CD14-positive monocyte (primary cell): Measurements from ENCODE around the gene PLD1. TPM values are rescaled to one million over a fixed set of nuclear protein-coding genes. Genes with fewer than 3 reads are reported as not detected.
A peak's percentile ranks its signal among the peaks of the same experiment; 100 is the strongest.

Experiments
- DNase-seq, 3 donors: peaks; one replicate each; pipeline ENCODE4 v3.0.0-alpha.2; 2011 to 2022
- H2AFZ ChIP-seq: 2 replicates; pipeline ENCODE4 v1.6.0; 2012; ENCODE audit warnings: mild to moderate bottlenecking, low read depth, low read length, inconsistent platforms; ENCODE audit not compliant: insufficient read depth, poor library complexity, severe bottlenecking
- H3K27ac ChIP-seq, 2 donors: 1 replicate in 1 of 2; 2 replicates in 1 of 2; pipeline ENCODE4 v1.5.1; 2012 to 2013; ENCODE audit warnings: low read length in 2 of 2, control low read depth in 1 of 2, inconsistent platforms in 1 of 2, low read depth in 1 of 2, mild to moderate bottlenecking in 1 of 2
- H3K27me3 ChIP-seq, 2 donors: one replicate each; pipeline versions ENCODE4 v1.6.0 to v1.6.1; 2011 to 2013; ENCODE audit warnings: low read length in 2 of 2; ENCODE audit not compliant: control insufficient read depth in 2 of 2, insufficient read depth in 2 of 2
- H3K36me3 ChIP-seq, 2 donors: replicated peaks in 1 of 2; 1 replicate in 1 of 2; 2 replicates in 1 of 2; pipeline versions ENCODE4 v1.5.1 to v1.6.1; 2012 to 2013; ENCODE audit warnings: low read length in 2 of 2, control low read depth in 1 of 2, inconsistent platforms in 1 of 2, mild to moderate bottlenecking in 1 of 2; ENCODE audit not compliant: insufficient read depth in 2 of 2, control insufficient read depth in 1 of 2
- H3K4me1 ChIP-seq, 2 donors: 1 replicate in 1 of 2; 2 replicates in 1 of 2; pipeline versions ENCODE4 v1.5.1 to v1.6.1; 2012 to 2013; ENCODE audit warnings: low read length in 2 of 2, control low read depth in 1 of 2, inconsistent platforms in 1 of 2, mild to moderate bottlenecking in 1 of 2, moderate library complexity in 1 of 2; ENCODE audit not compliant: insufficient read depth in 2 of 2, control insufficient read depth in 1 of 2
- H3K4me2 ChIP-seq: replicated peaks from 2 replicates; pipeline ENCODE3; 2012; ENCODE audit warnings: low read length, moderate library complexity, mild to moderate bottlenecking; ENCODE audit not compliant: poor library complexity, severe bottlenecking; ENCODE audit errors: extremely low read depth
- H3K4me3 ChIP-seq, 3 experiments: fragments of 200-600 bp in 1 of 3; sonication (generic) in 1 of 3; replicated peaks in 1 of 3; 1 replicate in 2 of 3; 2 replicates in 1 of 3; pipeline ENCODE4 v1.5.1; 2011 to 2013; ENCODE audit warnings: low read length in 3 of 3, mild to moderate bottlenecking in 3 of 3, control low read depth in 2 of 3, low read depth in 2 of 3, inconsistent platforms in 1 of 3, moderate library complexity in 1 of 3
- H3K79me2 ChIP-seq: 2 replicates; pipeline ENCODE4 v1.6.0; 2012; ENCODE audit warnings: mild to moderate bottlenecking, control low read depth, inconsistent platforms, low read length, moderate library complexity; ENCODE audit not compliant: insufficient read depth
- H3K9ac ChIP-seq: 2 replicates; pipeline ENCODE4 v1.6.0; 2017; ENCODE audit warnings: low read length, mild to moderate bottlenecking; ENCODE audit not compliant: insufficient read depth, poor library complexity, severe bottlenecking
- H3K9me3 ChIP-seq, 2 donors: replicated peaks in 1 of 2; 1 replicate in 1 of 2; 2 replicates in 1 of 2; pipeline versions ENCODE4 v1.5.1 to v1.6.1; 2012 to 2013; ENCODE audit warnings: low read length in 2 of 2, control low read depth in 1 of 2; ENCODE audit not compliant: control insufficient read depth in 1 of 2, insufficient read depth in 1 of 2
- H4K20me1 ChIP-seq: 2 replicates; pipeline ENCODE4 v1.6.0; 2012; ENCODE audit warnings: mild to moderate bottlenecking, low read length, control low read depth, moderate library complexity; ENCODE audit not compliant: insufficient read depth
- H3K27ac Mint-ChIP-seq, 7 donors: one replicate each; pipeline ENCODE4 v1.8.0; 2020; ENCODE audit warnings: mild to moderate bottlenecking in 7 of 7, mixed read lengths in 7 of 7, moderate library complexity in 6 of 7, inconsistent platforms in 2 of 7
- H3K27me3 Mint-ChIP-seq, 3 donors: one replicate each; pipeline ENCODE4 v1.8.0; 2021 to 2022; ENCODE audit warnings: low read depth in 3 of 3, mild to moderate bottlenecking in 3 of 3, mixed read lengths in 3 of 3, moderate library complexity in 3 of 3, inconsistent platforms in 1 of 3
- H3K36me3 Mint-ChIP-seq, 2 donors: one replicate each; pipeline ENCODE4 v1.8.0; 2020; ENCODE audit warnings: mixed read lengths in 2 of 2, inconsistent platforms in 1 of 2, mild to moderate bottlenecking in 1 of 2
- H3K4me1 Mint-ChIP-seq: one replicate; pipeline ENCODE4 v1.8.0; 2020; ENCODE audit warnings: mild to moderate bottlenecking, mixed read lengths
- H3K4me3 Mint-ChIP-seq, 2 donors: one replicate each; pipeline ENCODE4 v1.8.0; 2020; ENCODE audit warnings: mild to moderate bottlenecking in 2 of 2, mixed read lengths in 2 of 2, moderate library complexity in 1 of 2
- H3K9me3 Mint-ChIP-seq, 7 donors: one replicate each; pipeline ENCODE4 v1.8.0; 2020 to 2022; ENCODE audit warnings: mixed read lengths in 7 of 7, mild to moderate bottlenecking in 6 of 7, moderate library complexity in 6 of 7, inconsistent platforms in 2 of 7
- CTCF ChIP-seq: fragments of 200-600 bp; IDR thresholded peaks from one replicate; pipeline ENCODE4 v1.8.0; 2022; ENCODE audit warnings: antibody characterized with exemption, mild to moderate bottlenecking
- WGBS: methylation state at CpG from one replicate; pipeline ENCODE4 v1.1.5; 2013; ENCODE audit warnings: missing lambda C conversion rate; ENCODE audit not compliant: insufficient coverage; 5-methylcytosine and 5-hydroxymethylcytosine counted together
- intact Hi-C, 2 donors: fragments of 100-400 bp; cut with micrococcal nuclease; formaldehyde crosslinking; loops; one replicate each; pipeline versions ENCODE4 v1.15.0 to v1.15.1; 2023
- polyA plus RNA-seq, 3 donors: library from polyadenylated mRNA; depleted of rRNA in 1 of 3; unstranded in 2 of 3; stranded (reverse) in 1 of 3; fragments of 300-500 nt in 2 of 3; fragments of >200 nt in 1 of 3; fragmentation: Illumina TruSeq in 2 of 3; gene quantifications; 1 replicate in 2 of 3; 2 replicates in 1 of 3; pipeline ENCODE4 v1.2.3, GENCODE V29; 2012 to 2021

The PLD1 gene
- polyA plus RNA-seq, 3 donors = 5.1 to 7.9 (median 5.8) TPM

GRCh38 chr3:171561596-171562323 lies 248.5 kb downstream of the PLD1 start:
- Mint-ChIP-seq H3K27me3 (no peaks in the 10 kb centered on the region), H3K36me3 (no peaks in the 10 kb centered on the region), H3K4me3 (no peak overlapping the region), H3K27ac (peak overlapping the region in 3 of 7 donors; percentile 9 to 84 (median 71)), H3K4me1 (peaks cover 30% of the 10 kb centered on the region), H3K9me3 (peaks cover 0 to 13% (median 5%) of the 10 kb centered on the region in 7 donors)
- intact Hi-C loops = no loop called here
- Histone ChIP-seq H4K20me1 (no peaks in the 10 kb centered on the region), H3K4me3 (no peak overlapping the region), H3K27ac (no peak overlapping the region), H3K4me2 (no peak overlapping the region), H3K79me2 (no peaks in the 10 kb centered on the region), H3K9ac (no peak overlapping the region), H3K36me3 (no peaks in the 10 kb centered on the region), H2AFZ (no peak overlapping the region), H3K9me3 (peaks cover 0 to 8% of the 10 kb centered on the region in 2 donors), H3K27me3 (no peaks in the 10 kb centered on the region), H3K4me1 (peaks cover 25 to 28% of the 10 kb centered on the region in 2 donors)
- no peak for TF ChIP-seq CTCF
- WGBS = 100% methylated on average over 2 of the region's 5 CpGs
- DNase-seq = no peak

GRCh38 chr3:171559586-171559985 lies 250.7 kb downstream of the PLD1 start:
- WGBS = 70% methylated on average over 4 of the region's 7 CpGs
- H3K4me3 ChIP-seq = no peak overlapping the region
- TF ChIP-seq CTCF = no peak
- H3K27ac ChIP-seq = no peak overlapping the region
- Mint-ChIP-seq H3K27ac (no peak overlapping the region), H3K4me1 (peaks cover 10% of the 10 kb centered on the region), H3K9me3 (peaks cover 0 to 13% (median 5%) of the 10 kb centered on the region in 7 donors), H3K27me3 (no peaks in the 10 kb centered on the region), H3K4me3 (no peak overlapping the region), H3K36me3 (no peaks in the 10 kb centered on the region)
- H3K79me2 ChIP-seq = no peaks in the 10 kb centered on the region
- H3K36me3 ChIP-seq = no peaks in the 10 kb centered on the region
- no peak overlapping the region for H3K9ac ChIP-seq
- no peak overlapping the region for H3K4me2 ChIP-seq
- H4K20me1 ChIP-seq = no peaks in the 10 kb centered on the region
- DNase-seq = no peak
- H3K27me3 ChIP-seq = no peaks in the 10 kb centered on the region
- H3K4me1 ChIP-seq = peaks cover 3 to 9% of the 10 kb centered on the region in 2 donors
- intact Hi-C loops = no loop called here
- no peak overlapping the region for H2AFZ ChIP-seq
- peaks cover 0 to 8% of the 10 kb centered on the region in 2 donors for H3K9me3 ChIP-seq
